Left lung (tissue), 10 donors: ENCODE data around the gene NFKBIL1. TPM values are rescaled to one million over a fixed set of nuclear protein-coding genes. Genes with fewer than 3 reads are reported as not detected.
A peak's percentile ranks its signal among the peaks of the same experiment; 100 is the strongest.

Experiments
- ATAC-seq: fragments of 200-7000 bp; cut with Tn5 transposase; one replicate; pipeline ENCODE4 v1.9.1; 2020; ENCODE audit warnings: moderate library complexity
- DNase-seq, 4 donors: peaks; one replicate each; pipeline ENCODE4 v3.0.0-alpha.2; 2013 to 2020
- H3K27ac ChIP-seq, 2 donors: fragments of 200-600 bp; sonication (generic) in 1 of 2; one replicate each; pipeline versions ENCODE4 v1.5.0 to v1.8.0; 2020 to 2021
- H3K27me3 ChIP-seq, 2 donors: fragments of 200-600 bp; sonication (generic) in 1 of 2; one replicate each; pipeline versions ENCODE4 v1.5.0 to v1.8.0; 2020 to 2021
- H3K36me3 ChIP-seq, 2 donors: fragments of 200-600 bp; sonication (generic) in 1 of 2; one replicate each; pipeline versions ENCODE4 v1.5.0 to v1.8.0; 2020 to 2021
- H3K4me1 ChIP-seq, 2 donors: fragments of 200-600 bp; one replicate each; pipeline ENCODE4 v1.8.0; 2021
- H3K4me3 ChIP-seq, 2 donors: fragments of 200-600 bp; sonication (generic) in 1 of 2; one replicate each; pipeline versions ENCODE4 v1.5.0 to v1.8.0; 2020 to 2021; ENCODE audit warnings: mild to moderate bottlenecking in 1 of 2
- H3K9me3 ChIP-seq, 2 donors: fragments of 200-600 bp; sonication (generic) in 1 of 2; one replicate each; pipeline versions ENCODE4 v1.5.0 to v1.8.0; 2020 to 2021
- intact Hi-C, 2 donors: fragments of 100-400 bp; cut with DNase I; formaldehyde crosslinking; loops; one replicate each; pipeline versions ENCODE4 v1.11.2 to v1.14.2; 2022
- polyA plus RNA-seq, 6 donors: library from polyadenylated mRNA; unstranded; fragments of 120-200 nt; gene quantifications; one replicate each; pipeline ENCODE4 v1.2.1, GENCODE V29; 2013; ENCODE audit not compliant: insufficient read length in 6 of 6
- total RNA-seq, 2 donors: library from RNA; stranded (reverse); fragmentation: NEBNext Ultra II Directional; extraction: Animal tissue kit (Norgen Biotek cat#: 25700); gene quantifications; one replicate each; pipeline ENCODE4 v1.2.1, GENCODE V29; 2021
- TF ChIP-seq, protein P1 (sequence below), 2 donors: fragments of 200-600 bp; sonication (generic) in 1 of 2; IDR thresholded peaks; one replicate each; pipeline versions ENCODE4 v1.5.0 to v1.8.0; 2021; ENCODE audit warnings: antibody characterized with exemption in 2 of 2
- donor health status: DM: no; HTN: yes; CAD: no.
- donor health status: DM: no; HTN: no; CAD: no.

NFKBIL1 gene
- total and polyA plus RNA-seq, 8 donors: 15.0 to 25.4 (median 18.8) TPM

DNA sequence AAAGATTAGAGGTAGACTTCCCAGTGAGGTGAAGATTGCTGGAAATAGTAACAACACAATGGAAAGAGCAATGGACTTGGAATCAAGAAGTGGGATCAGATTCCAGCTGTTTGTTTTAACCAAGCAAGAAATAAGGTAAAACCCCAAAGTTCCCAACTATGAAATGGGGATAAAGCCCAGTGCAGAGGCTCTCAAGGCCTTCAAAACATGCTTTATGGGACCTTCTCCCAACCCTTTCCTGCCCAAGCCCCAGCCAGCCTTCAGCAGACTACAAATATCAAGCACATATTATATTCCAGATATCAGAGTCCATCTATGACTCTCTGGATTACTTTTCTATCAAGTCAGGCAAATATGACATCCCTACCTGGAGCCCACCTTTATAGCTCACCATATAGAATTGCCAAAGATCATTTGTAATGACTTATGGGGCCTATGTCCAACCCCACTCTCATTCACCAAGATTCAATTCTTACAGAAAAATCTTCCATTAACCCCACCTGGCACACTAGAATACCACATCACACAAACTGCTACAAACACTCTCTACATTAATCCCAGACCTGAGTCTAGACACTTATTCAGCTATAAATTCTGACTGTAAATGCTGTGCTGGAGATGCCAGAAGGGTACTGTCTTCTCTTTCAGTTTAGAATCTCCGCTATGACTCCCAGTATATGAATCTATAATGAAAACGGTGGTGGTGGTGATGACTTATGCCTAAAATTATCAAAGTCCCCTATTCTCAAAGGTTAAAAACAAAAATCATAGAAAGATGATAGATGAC is 11.7 kb upstream of the NFKBIL1 start:
- Histone ChIP-seq H3K36me3 (peaks cover 0 to 96% of the 10 kb centered on the region in 2 donors), H3K4me3 (no peak overlapping the region), H3K27ac (no peak overlapping the region), H3K4me1 (peaks cover 16 to 48% of the 10 kb centered on the region in 2 donors), H3K9me3 (no peaks in the 10 kb centered on the region), H3K27me3 (no peaks in the 10 kb centered on the region)
- DNase-seq: no peak
- ATAC-seq: no peak
- TF ChIP-seq, protein P1, sequence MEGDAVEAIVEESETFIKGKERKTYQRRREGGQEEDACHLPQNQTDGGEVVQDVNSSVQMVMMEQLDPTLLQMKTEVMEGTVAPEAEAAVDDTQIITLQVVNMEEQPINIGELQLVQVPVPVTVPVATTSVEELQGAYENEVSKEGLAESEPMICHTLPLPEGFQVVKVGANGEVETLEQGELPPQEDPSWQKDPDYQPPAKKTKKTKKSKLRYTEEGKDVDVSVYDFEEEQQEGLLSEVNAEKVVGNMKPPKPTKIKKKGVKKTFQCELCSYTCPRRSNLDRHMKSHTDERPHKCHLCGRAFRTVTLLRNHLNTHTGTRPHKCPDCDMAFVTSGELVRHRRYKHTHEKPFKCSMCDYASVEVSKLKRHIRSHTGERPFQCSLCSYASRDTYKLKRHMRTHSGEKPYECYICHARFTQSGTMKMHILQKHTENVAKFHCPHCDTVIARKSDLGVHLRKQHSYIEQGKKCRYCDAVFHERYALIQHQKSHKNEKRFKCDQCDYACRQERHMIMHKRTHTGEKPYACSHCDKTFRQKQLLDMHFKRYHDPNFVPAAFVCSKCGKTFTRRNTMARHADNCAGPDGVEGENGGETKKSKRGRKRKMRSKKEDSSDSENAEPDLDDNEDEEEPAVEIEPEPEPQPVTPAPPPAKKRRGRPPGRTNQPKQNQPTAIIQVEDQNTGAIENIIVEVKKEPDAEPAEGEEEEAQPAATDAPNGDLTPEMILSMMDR (IDR thresholded peaks at IDR 0.05): no peak
- intact Hi-C loops: no loop called here

DNA sequence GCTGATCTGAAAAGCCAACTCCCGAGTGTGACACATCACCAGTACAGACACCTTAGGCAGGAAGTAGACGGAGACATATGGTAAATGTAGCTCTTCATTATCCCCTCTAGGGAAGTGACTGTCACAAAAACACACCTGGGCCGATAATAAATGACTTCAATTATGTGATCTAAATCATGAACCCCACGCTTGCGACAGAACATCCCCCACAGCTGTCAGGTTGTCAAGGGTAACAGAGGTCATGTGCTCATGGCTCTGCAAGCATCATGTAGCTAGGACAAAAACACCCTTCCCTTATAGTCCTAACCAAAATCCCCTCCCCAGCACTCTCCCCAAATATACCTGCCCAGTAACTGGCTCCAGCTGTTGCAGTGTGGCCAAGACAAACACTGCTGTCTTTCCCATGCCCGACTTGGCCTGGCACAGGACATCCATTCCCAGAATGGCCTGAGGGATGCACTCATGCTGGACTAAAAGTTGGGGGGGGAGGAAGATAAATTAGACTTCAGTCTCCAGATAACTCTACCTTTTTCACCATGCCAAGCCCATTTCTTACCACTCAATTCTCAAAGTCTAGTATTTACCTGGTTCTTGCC is 8.5 kb upstream of the NFKBIL1 start:
- Histone ChIP-seq H3K27me3 (no peaks in the 10 kb centered on the region), H3K27ac (no peak overlapping the region), H3K4me1 (peaks cover 20 to 61% of the 10 kb centered on the region in 2 donors), H3K9me3 (no peaks in the 10 kb centered on the region), H3K4me3 (peak overlapping the region in 1 of 2 donors; percentile 83), H3K36me3 (peaks cover 0 to 64% of the 10 kb centered on the region in 2 donors)
- no peak for ATAC-seq
- TF ChIP-seq, protein P1 (IDR thresholded peaks at IDR 0.05): no peak
- intact Hi-C loops: no loop called here
- no peak for DNase-seq

DNA sequence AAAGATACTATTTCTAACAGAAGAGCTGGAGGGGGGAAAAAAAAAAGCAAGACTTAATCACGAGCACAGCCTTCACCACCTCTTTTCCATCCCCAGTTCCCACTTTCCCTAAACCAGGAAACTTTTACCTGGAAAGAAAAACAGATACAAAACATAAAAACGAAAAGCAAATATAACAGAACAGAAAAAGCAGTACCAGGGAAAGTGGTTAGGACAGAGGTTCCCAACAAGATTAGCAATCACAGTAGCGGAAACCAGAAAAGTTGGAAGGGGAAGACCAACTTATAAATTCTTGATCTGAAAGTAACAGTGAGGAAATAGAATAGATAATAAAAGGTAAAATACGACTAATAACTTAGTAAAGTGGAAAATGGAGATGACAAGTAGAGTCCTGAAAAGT is 6.8 kb upstream of the NFKBIL1 start:
- no peaks in the 10 kb centered on the region for H3K27me3 ChIP-seq
- peak overlapping the region; percentile 95 to 96 for H3K27ac ChIP-seq
- H3K36me3 ChIP-seq: peaks cover 0 to 47% of the 10 kb centered on the region in 2 donors
- H3K4me1 ChIP-seq: peaks cover 20 to 59% of the 10 kb centered on the region in 2 donors
- DNase-seq (no peak), ATAC-seq (no peak)
- TF ChIP-seq, protein P1 (IDR thresholded peaks at IDR 0.05): no peak
- H3K4me3 ChIP-seq: peak overlapping the region; percentile 66 to 83
- intact Hi-C loops: loop anchor here in 1 of 2 donors (10.0 kb wide), 1 partner anchor 54 kb away; the partner anchor contains the start of gene NCR3
- H3K9me3 ChIP-seq: no peaks in the 10 kb centered on the region

DNA sequence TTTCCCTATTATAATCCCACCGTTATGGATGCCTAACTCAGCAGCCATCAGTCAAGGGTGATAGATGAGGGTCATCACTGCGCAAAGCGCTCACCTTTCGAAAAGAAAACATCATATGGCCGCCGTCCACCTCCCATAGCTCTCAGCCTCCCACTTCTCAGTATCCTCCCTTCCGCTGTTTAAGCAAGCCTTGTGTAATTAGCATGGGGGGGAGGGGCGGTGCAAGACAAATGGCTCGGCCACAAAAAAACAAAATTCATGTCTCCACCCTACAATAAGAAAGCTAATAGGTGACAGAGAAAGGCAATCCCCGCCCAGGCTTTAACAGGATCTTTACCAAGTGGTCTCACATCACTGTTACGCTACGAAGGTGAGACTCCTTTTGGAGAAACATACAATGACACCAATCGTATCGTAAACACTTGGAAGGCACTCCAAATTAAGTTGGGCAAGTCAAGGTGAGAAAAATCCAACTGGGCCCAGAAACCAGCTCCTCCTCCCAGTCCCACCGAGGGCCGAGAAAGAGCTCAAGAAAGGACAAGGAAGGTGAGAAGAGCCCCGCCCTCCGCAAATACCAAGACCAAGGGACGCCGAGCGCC is 6.2 kb upstream of the NFKBIL1 start:
- intact Hi-C loops: loop anchor here in 1 of 2 donors (10.0 kb wide), 1 partner anchor 54 kb away; the partner anchor contains the start of gene NCR3
- ATAC-seq: peak; percentile 58

More for the DNA sequence above, 6.2 kb upstream of the NFKBIL1 start:
- peaks cover 0 to 42% of the 10 kb centered on the region in 2 donors for H3K36me3 ChIP-seq
- peak overlapping the region; percentile 95 to 96 for H3K27ac ChIP-seq
- TF ChIP-seq, protein P1 (IDR thresholded peaks at IDR 0.05): no peak
- peaks cover 20 to 54% of the 10 kb centered on the region in 2 donors for H3K4me1 ChIP-seq
- H3K9me3 ChIP-seq: no peaks in the 10 kb centered on the region
- no peaks in the 10 kb centered on the region for H3K27me3 ChIP-seq
- DNase-seq: peak; percentile 46 to 82 (median 58)
- H3K4me3 ChIP-seq: peak overlapping the region; percentile 66 to 83
